HG03064 (cell line): Measurements from ENCODE around the gene CARM1.
"Not testable (repeated sequence)": the region's sequence is repeated elsewhere in the genome, so short reads cannot be mapped to it uniquely, and the experiment has no call there.

Source experiments
- ATAC-seq: cut with Tn5 transposase; IDR thresholded peaks from one replicate; pipeline ENCODE4 v1.9.1; 2021; ENCODE audit warnings: low read depth; ENCODE audit not compliant: unreplicated experiment

The CARM1 gene

GRCh38 chr19:10870955-10871603, at the start of gene CARM1:
Gene CARM1, plus strand, starts transcription at chr19:10871553. Its CDS starts 150 bp downstream, at chr19:10871703.
- peak; percentile 60 for ATAC-seq

- ATAC-seq, result no peak
These were observed 47.7 kb upstream of the CARM1 start for GRCh38 chr19:10823690-10824089.

GRCh38 chr19:10826231-10826630, 45.1 kb upstream of the CARM1 start:
- no peak for ATAC-seq

- ATAC-seq, result no peak
These were observed 44.5 kb upstream of the CARM1 start for GRCh38 chr19:10826846-10827245.

GRCh38 chr19:10828981-10829821, 42.2 kb upstream of the CARM1 start:
- ATAC-seq, result no peak

GRCh38 chr19:10829967-10830366, 41.4 kb upstream of the CARM1 start:
- no peak for ATAC-seq

- ATAC-seq, result no peak
These were observed 41.0 kb upstream of the CARM1 start for GRCh38 chr19:10830370-10830769.

- no peak for ATAC-seq
These were observed 40.2 kb upstream of the CARM1 start for GRCh38 chr19:10830931-10831779.

- no peak for ATAC-seq
These were observed 39.1 kb upstream of the CARM1 start for GRCh38 chr19:10831987-10832938.

- no peak for ATAC-seq
These were observed 38.4 kb upstream of the CARM1 start for GRCh38 chr19:10832939-10833296.

- no peak for ATAC-seq
These were observed 36.1 kb upstream of the CARM1 start for GRCh38 chr19:10835089-10835753.

GRCh38 chr19:10835754-10836478, 35.4 kb upstream of the CARM1 start, which contains the start of gene TMED1:
Gene TMED1, minus strand, starts transcription at chr19:10836212. Its CDS starts 21 bp downstream, at chr19:10836191.
- ATAC-seq, result no peak

GRCh38 chr19:10836479-10837330, 34.6 kb upstream of the CARM1 start:
- ATAC-seq, result no peak

GRCh38 chr19:10837649-10838048, 33.7 kb upstream of the CARM1 start:
- not testable (repeated sequence) for ATAC-seq

- ATAC-seq, result no peak
These were observed 33.0 kb upstream of the CARM1 start for GRCh38 chr19:10838377-10838776.

GRCh38 chr19:10839114-10840050, 32.0 kb upstream of the CARM1 start:
- no peak for ATAC-seq

- no peak for ATAC-seq
These were observed 28.6 kb upstream of the CARM1 start for GRCh38 chr19:10842788-10843187.
